ENCODE data around the gene GJB4.
"Not testable (repeated sequence)": the region's sequence is repeated elsewhere in the genome, so short reads cannot be mapped to it uniquely, and the experiment has no call there.

The GJB4 gene

GRCh38 chr1:34808051-34808810 is 48.7 kb downstream of the GJB4 start:
- no peak overlapping the region for H3K27ac ChIP-seq (ENCODE audit: low read depth, low read length)
- no peaks in the 10 kb centered on the region for H3K36me3 ChIP-seq (ENCODE audit: control insufficient read depth, low read length)
- TF ChIP-seq EZH2phosphoT487 (IDR thresholded peaks at IDR 0.05; ENCODE audit: borderline replicate concordance, low read length) (no peak), CTCF (IDR thresholded peaks at IDR 0.05; ENCODE audit: low read depth, low read length, poor library complexity, severe bottlenecking) (no peak)

GRCh38 chr1:34810781-34811180 is 51.2 kb downstream of the GJB4 start:
- not testable (repeated sequence) for H3K36me3 ChIP-seq (ENCODE audit: control insufficient read depth, low read length); H3K4me2 ChIP-seq (ENCODE audit: low read length); H3K4me3 ChIP-seq (ENCODE audit: low read length); H3F3A ChIP-seq (ENCODE audit: control insufficient read depth, insufficient read depth); H3K27ac ChIP-seq (ENCODE audit: low read depth, low read length); H3K4me1 ChIP-seq (ENCODE audit: control insufficient read depth, low read length); H3K79me2 ChIP-seq (ENCODE audit: control insufficient read depth, low read length); H3K27me3 ChIP-seq (ENCODE audit: control insufficient read depth, low read length); H4K20me1 ChIP-seq (ENCODE audit: control insufficient read depth, insufficient read depth, low read depth, low read length); H3K9me3 ChIP-seq (ENCODE audit: control insufficient read depth, insufficient read depth, low read length); H3K9me2 ChIP-seq (replicated peaks; ENCODE audit: control insufficient read depth, low read length)

More at GRCh38 chr1:34808051-34808810, 48.7 kb downstream of the GJB4 start:
- Histone ChIP-seq H3K4me3 (ENCODE audit: low read length) (no peak overlapping the region), H4K20me1 (ENCODE audit: control insufficient read depth, insufficient read depth, low read depth, low read length) (no peaks in the 10 kb centered on the region), H3K79me2 (ENCODE audit: control insufficient read depth, low read length) (no peaks in the 10 kb centered on the region), H3K9me3 (ENCODE audit: control insufficient read depth, insufficient read depth, low read length) (no peaks in the 10 kb centered on the region), H3K9me2 (replicated peaks; ENCODE audit: control insufficient read depth, low read length) (no peaks in the 10 kb centered on the region), H3K27me3 (ENCODE audit: control insufficient read depth, low read length) (no peaks in the 10 kb centered on the region), H3F3A (ENCODE audit: control insufficient read depth, insufficient read depth) (no peaks in the 10 kb centered on the region), H3K4me2 (ENCODE audit: low read length) (no peak overlapping the region), H3K4me1 (ENCODE audit: control insufficient read depth, low read length) (no peaks in the 10 kb centered on the region)
